K562 (cell line): Measurements from ENCODE around the gene PRKCB. TPM values are rescaled to one million over a fixed set of nuclear protein-coding genes. Genes with fewer than 3 reads are reported as not detected.
A peak's percentile ranks its signal among the peaks of the same experiment; 100 is the strongest.

Experiments
- ATAC-seq: fragments of 200-7000 bp; cut with Tn5 transposase; 3 replicates; pipeline ENCODE4 v1.9.1; 2020; ENCODE audit warnings: moderate library complexity
- BruUV-seq: library from RNA; stranded (reverse); fragments of 400-500 nt; replicated peaks from 2 replicates; lab custom pipeline; 2021; lab: Mats Ljungman, UMichigan
- CTCF ChIA-PET: fragments of 300-600 bp; formaldehyde crosslinking; extraction: SDS; loops from one replicate; lab custom pipeline; 2021; ENCODE audit warnings: low intra/inter-chr PET ratio; lab: Yijun Ruan, JAX
- POLR2A ChIA-PET: fragments of 300-600, 350-650 bp; sonication (Branson Sonifier 250); formaldehyde crosslinking; extraction: SDS; loops from one replicate; lab custom pipeline; 2021; ENCODE audit warnings: antibody characterized with exemption, inconsistent platforms; lab: Yijun Ruan, JAX
- DNase-seq, 4 experiments: peaks; one replicate each; pipeline versions ENCODE4 v3.0.0 to v3.0.0-alpha.2; 2011 to 2018; ENCODE audit warnings: low spot score in 3 of 4, mixed read lengths in 3 of 4; ENCODE audit errors: extremely low read depth in 1 of 4
- FAIRE-seq: peaks from 2 replicates; lab custom pipeline; 2011; peaks lifted over from hg19 to GRCh38; lab: Jason Lieb, UNC
- H2AFZ ChIP-seq: 2 replicates; pipeline ENCODE4 v1.6.0; 2011; ENCODE audit warnings: low read depth, low read length, control low read depth, inconsistent platforms
- H3K27ac ChIP-seq: fragments of 200-600 bp; 3 replicates; pipeline ENCODE4 v1.8.0; 2011; ENCODE audit warnings: low read depth, mild to moderate bottlenecking, control low read depth, inconsistent platforms, low read length, moderate library complexity, mixed read lengths; ENCODE audit errors: extremely low read depth
- H3K27me3 ChIP-seq, 2 experiments: fragments of 300-600 bp in 1 of 2; 2 replicates in 1 of 2; 3 replicates in 1 of 2; pipeline versions ENCODE4 v1.6.0 to v1.8.0; 2011; ENCODE audit warnings: inconsistent platforms in 2 of 2, low read length in 2 of 2, mild to moderate bottlenecking in 1 of 2, mixed read lengths in 1 of 2, moderate library complexity in 1 of 2; ENCODE audit not compliant: control insufficient read depth in 2 of 2, insufficient read depth in 2 of 2
- H3K36me3 ChIP-seq: fragments of 300-600 bp; 3 replicates; pipeline ENCODE4 v1.8.0; 2011; ENCODE audit warnings: mild to moderate bottlenecking, low read length, inconsistent platforms; ENCODE audit not compliant: control insufficient read depth, insufficient read depth
- H3K4me1 ChIP-seq, 2 experiments: fragments of 200-600 bp in 1 of 2; replicated peaks in 1 of 2; 2 replicates in 1 of 2; 3 replicates in 1 of 2; pipeline versions ENCODE4 v1.5.1 to v1.8.0; 2011; ENCODE audit warnings: inconsistent platforms in 2 of 2, low read length in 2 of 2, mild to moderate bottlenecking in 1 of 2, mixed read lengths in 1 of 2, moderate library complexity in 1 of 2; ENCODE audit not compliant: control insufficient read depth in 2 of 2, insufficient read depth in 2 of 2
- H3K4me2 ChIP-seq: 2 replicates; pipeline ENCODE4 v1.6.1; 2011; ENCODE audit warnings: low read length, control low read depth, inconsistent platforms, mixed read lengths; ENCODE audit not compliant: insufficient read depth
- H3K4me3 ChIP-seq: fragments of 200-600 bp; sonication (generic), shearing (Covaris generic); 2 replicates; pipeline ENCODE4 v1.5.1; 2016; ENCODE audit warnings: control low read depth, inconsistent platforms
- H3K79me2 ChIP-seq: fragments of 200-600 bp; 3 replicates; pipeline ENCODE4 v1.8.0; 2011; ENCODE audit warnings: low read length, inconsistent platforms; ENCODE audit not compliant: control insufficient read depth, insufficient read depth
- H3K9ac ChIP-seq, 2 experiments: 2 replicates each; pipeline versions ENCODE4 v1.6.0 to v1.6.1; 2011; ENCODE audit warnings: low read depth in 2 of 2, low read length in 2 of 2, control low read depth in 1 of 2, inconsistent platforms in 1 of 2, mild to moderate bottlenecking in 1 of 2, mixed read lengths in 1 of 2; ENCODE audit not compliant: insufficient read depth in 1 of 2
- H3K9me1 ChIP-seq: one replicate; pipeline ENCODE4 v1.6.0; 2011; ENCODE audit warnings: inconsistent platforms, mild to moderate bottlenecking, low read length, moderate library complexity; ENCODE audit not compliant: control insufficient read depth, insufficient read depth
- H3K9me3 ChIP-seq: replicated peaks from 2 replicates; pipeline ENCODE4 v1.5.1; 2011; ENCODE audit warnings: low read depth, low read length, inconsistent platforms; ENCODE audit not compliant: control insufficient read depth, insufficient read depth
- H4K20me1 ChIP-seq: replicated peaks from 2 replicates; pipeline ENCODE4 v1.6.1; 2011; ENCODE audit warnings: low read length, inconsistent platforms, mixed read lengths; ENCODE audit not compliant: control insufficient read depth, insufficient read depth
- RBM22 ChIP-seq: fragments of 200-400 bp; formaldehyde crosslinking; IDR thresholded peaks from 2 replicates; pipeline ENCODE4 v1.6.1; 2018; ENCODE audit warnings: low read length, low read depth; ENCODE audit not compliant: poor library complexity, severe bottlenecking
- ZBED1 ChIP-seq: IDR thresholded peaks from 2 replicates; pipeline ENCODE4 v1.6.1; 2014
- ZFX ChIP-seq: sonication (generic); formaldehyde crosslinking; IDR thresholded peaks from 2 replicates; pipeline ENCODE4 v1.8.0; 2022; ENCODE audit warnings: mild to moderate bottlenecking, missing genetic modification reagents, moderate library complexity
- WGBS: fragments of 100-300 bp; shearing (Covaris generic); methylation state at CpG from one replicate; pipeline ENCODE4 v1.1.6; 2016; ENCODE audit warnings: low coverage, mixed read lengths; ENCODE audit not compliant: insufficient coverage; ENCODE audit errors: missing lambda C conversion rate; 5-methylcytosine and 5-hydroxymethylcytosine counted together
- in situ Hi-C: fragments of 300-500 bp; cut with MboI; formaldehyde crosslinking; loops from 4 replicates; pipeline ENCODE4 v1.15.0; 2018; ENCODE audit warnings: inconsistent platforms, mixed read lengths
- intact Hi-C: fragments of 100-400 bp; cut with micrococcal nuclease; formaldehyde crosslinking; loops from 2 replicates; pipeline ENCODE4 v1.14.2; 2022
- polyA plus RNA-seq, 8 experiments: library from polyadenylated mRNA; depleted of rRNA in 4 of 8; stranded (reverse) in 5 of 8; unstranded in 3 of 8; fragments of >200 nt; fragmentation: Nextera tagmentation in 2 of 8; fragmentation: Illumina TruSeq in 1 of 8; extraction: Ambion mirVana in 2 of 8; extraction: Trizol in 1 of 8; gene quantifications; 2 replicates each; pipeline versions ENCODE4 v1.2.1 to v1.2.3, GENCODE V29; 2011 to 2014; ENCODE audit warnings: inconsistent platforms in 1 of 8, missing spikeins in 1 of 8
- total RNA-seq, 7 experiments: library from RNA; depleted of rRNA in 6 of 7; stranded (reverse); fragments of >200 nt in 6 of 7; fragmentation: Illumina TruSeq in 2 of 7; extraction: Trizol in 2 of 7; gene quantifications; 2 replicates each; pipeline versions ENCODE4 v1.2.1 to v1.2.3, GENCODE V29; 2011 to 2021; ENCODE audit warnings: low replicate concordance in 1 of 7
- TF ChIP-seq, protein P1 (sequence below): sonication (generic); formaldehyde crosslinking; IDR thresholded peaks from 2 replicates; pipeline ENCODE4 v1.8.0; 2023; ENCODE audit warnings: missing genetic modification reagents, mild to moderate bottlenecking, borderline replicate concordance

PRKCB gene
- total and polyA plus RNA-seq, 9 of the 15 experiments (the other 6 are each of a cell fraction or from before 2014, with no cell fraction given): 49.9 to 276 (median 148) TPM

DNA sequence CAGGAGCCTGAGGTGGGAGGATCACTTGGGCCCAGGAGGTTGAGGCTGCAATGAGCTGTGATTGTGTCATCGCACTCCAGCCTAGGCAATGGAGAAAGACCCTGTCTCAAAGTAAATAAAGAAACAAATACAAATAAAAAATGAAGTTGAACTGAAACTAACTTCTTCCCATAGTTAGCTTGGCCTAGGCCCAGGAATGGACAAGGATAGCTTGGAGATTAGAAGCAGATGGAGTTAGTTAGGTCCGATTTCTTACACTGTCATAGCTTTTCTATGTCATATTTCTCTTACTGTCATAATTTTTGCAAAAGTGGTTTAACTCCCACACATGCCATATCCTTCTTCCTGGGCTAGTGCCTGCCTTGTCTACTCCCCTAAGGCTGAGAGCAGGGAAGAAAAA is 265.6 kb downstream of the PRKCB start:
- Histone ChIP-seq H3K4me3 (no peak overlapping the region), H2AFZ (no peak overlapping the region), H3K9me1 (no peaks in the 10 kb centered on the region), H4K20me1 (no peaks in the 10 kb centered on the region), H3K4me1 (no peaks in the 10 kb centered on the region; a peak in 2 of 5 replicates), H3K36me3 (peaks cover 78% of the 10 kb centered on the region; the same call in 2 of the 3 replicates), H3K9ac (no peak overlapping the region), H3K27ac (no peak overlapping the region), H3K79me2 (peaks cover 10% of the 10 kb centered on the region), H3K9me3 (no peaks in the 10 kb centered on the region)
- intact Hi-C loops: no loop called here
- DNase-seq: no peak
- ATAC-seq: no peak
- WGBS: 55% methylated on average over 2 of the region's 2 CpGs
- POLR2A ChIA-PET: interaction anchor here (0.7 to 1.9 kb wide), 6 partner anchors 10 to 155 kb away, joined by 3 to 5 read pairs (median 4); partner anchors contain the start of gene CACNG3
- no TSS peak for BruUV-seq
- CTCF ChIA-PET: no interaction called here
- peak; percentile 15 for FAIRE-seq
- TF ChIP-seq ZFX (no peak), RBM22 (peak; percentile 19), ZBED1 (no peak)
- TF ChIP-seq, protein P1, sequence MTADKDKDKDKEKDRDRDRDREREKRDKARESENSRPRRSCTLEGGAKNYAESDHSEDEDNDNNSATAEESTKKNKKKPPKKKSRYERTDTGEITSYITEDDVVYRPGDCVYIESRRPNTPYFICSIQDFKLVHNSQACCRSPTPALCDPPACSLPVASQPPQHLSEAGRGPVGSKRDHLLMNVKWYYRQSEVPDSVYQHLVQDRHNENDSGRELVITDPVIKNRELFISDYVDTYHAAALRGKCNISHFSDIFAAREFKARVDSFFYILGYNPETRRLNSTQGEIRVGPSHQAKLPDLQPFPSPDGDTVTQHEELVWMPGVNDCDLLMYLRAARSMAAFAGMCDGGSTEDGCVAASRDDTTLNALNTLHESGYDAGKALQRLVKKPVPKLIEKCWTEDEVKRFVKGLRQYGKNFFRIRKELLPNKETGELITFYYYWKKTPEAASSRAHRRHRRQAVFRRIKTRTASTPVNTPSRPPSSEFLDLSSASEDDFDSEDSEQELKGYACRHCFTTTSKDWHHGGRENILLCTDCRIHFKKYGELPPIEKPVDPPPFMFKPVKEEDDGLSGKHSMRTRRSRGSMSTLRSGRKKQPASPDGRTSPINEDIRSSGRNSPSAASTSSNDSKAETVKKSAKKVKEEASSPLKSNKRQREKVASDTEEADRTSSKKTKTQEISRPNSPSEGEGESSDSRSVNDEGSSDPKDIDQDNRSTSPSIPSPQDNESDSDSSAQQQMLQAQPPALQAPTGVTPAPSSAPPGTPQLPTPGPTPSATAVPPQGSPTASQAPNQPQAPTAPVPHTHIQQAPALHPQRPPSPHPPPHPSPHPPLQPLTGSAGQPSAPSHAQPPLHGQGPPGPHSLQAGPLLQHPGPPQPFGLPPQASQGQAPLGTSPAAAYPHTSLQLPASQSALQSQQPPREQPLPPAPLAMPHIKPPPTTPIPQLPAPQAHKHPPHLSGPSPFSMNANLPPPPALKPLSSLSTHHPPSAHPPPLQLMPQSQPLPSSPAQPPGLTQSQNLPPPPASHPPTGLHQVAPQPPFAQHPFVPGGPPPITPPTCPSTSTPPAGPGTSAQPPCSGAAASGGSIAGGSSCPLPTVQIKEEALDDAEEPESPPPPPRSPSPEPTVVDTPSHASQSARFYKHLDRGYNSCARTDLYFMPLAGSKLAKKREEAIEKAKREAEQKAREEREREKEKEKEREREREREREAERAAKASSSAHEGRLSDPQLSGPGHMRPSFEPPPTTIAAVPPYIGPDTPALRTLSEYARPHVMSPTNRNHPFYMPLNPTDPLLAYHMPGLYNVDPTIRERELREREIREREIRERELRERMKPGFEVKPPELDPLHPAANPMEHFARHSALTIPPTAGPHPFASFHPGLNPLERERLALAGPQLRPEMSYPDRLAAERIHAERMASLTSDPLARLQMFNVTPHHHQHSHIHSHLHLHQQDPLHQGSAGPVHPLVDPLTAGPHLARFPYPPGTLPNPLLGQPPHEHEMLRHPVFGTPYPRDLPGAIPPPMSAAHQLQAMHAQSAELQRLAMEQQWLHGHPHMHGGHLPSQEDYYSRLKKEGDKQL (CRISPR knock-in tag): no peak
- TF ChIP-seq, all 486 proteins: peak for 1
- Histone ChIP-seq H3K4me2 (no peak overlapping the region), H3K27me3 (no peaks in the 10 kb centered on the region)
- in situ Hi-C loops: no loop called here
